Thyroid gland (tissue), 4 donors: ENCODE data around the gene DNASE1L3.

Experiments
- CTCF ChIP-seq, 6 experiments: fragments of 200-600 bp in 3 of 6; fragments of 450-650 bp in 3 of 6; sonication (generic) in 3 of 6; IDR thresholded peaks; one replicate each; pipeline ENCODE4 v1.5.1; 2016 to 2019; ENCODE audit warnings: antibody characterized with exemption in 6 of 6, mild to moderate bottlenecking in 2 of 6, inconsistent platforms in 1 of 6, moderate library complexity in 1 of 6
- POLR2A ChIP-seq, 2 donors: fragments of 450-650 bp; IDR thresholded peaks; one replicate each; pipeline ENCODE4 v1.6.1; 2017; ENCODE audit warnings: antibody characterized with exemption in 2 of 2, mild to moderate bottlenecking in 2 of 2, moderate library complexity in 1 of 2

DNA sequence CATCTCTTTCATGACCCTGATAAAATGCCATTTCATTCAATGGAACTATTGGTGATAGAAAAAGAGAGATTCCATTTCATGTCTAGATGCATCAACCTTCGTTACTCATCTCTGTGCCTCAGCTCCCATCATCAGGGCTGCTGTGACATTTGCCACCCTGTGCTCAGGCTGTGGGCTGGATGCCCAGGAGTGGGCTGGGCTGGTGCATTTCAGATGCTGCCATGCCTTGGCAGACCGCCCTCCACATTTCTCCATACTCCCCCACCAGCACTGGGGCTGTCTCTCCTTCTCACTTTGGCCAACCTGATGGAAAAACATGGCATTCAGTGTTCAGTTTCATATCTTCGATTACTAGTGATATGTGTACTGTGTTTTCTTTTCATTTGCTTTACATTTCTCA, 59.1 kb downstream of the DNASE1L3 start:
- TF ChIP-seq POLR2A (IDR thresholded peaks at IDR 0.05) = no peak
- TF ChIP-seq CTCF (IDR thresholded peaks at IDR 0.05) = no peak
